SU-DHL-6 (cell line): ENCODE results near the gene SNAP29.

Experiments used
- H2AFZ ChIP-seq: fragments of 200-600 bp; sonication (generic); 2 replicates; pipeline ENCODE4 v1.6.1; 2014; ENCODE audit warnings: low read depth, mild to moderate bottlenecking, moderate library complexity, mixed read lengths, antibody characterized with exemption, low read length; ENCODE audit not compliant: severe bottlenecking
- H3F3A ChIP-seq: fragments of 200-600 bp; shearing (Covaris generic); 2 replicates; pipeline ENCODE4 v1.6.0; 2016; ENCODE audit warnings: antibody characterized with exemption, mild to moderate bottlenecking; ENCODE audit not compliant: insufficient read depth
- H3K27ac ChIP-seq: fragments of 200-600 bp; sonication (generic); 2 replicates; pipeline ENCODE4 v1.5.1; 2016; ENCODE audit warnings: low read depth, mild to moderate bottlenecking, low read length, moderate library complexity, mixed read lengths
- H3K27me3 ChIP-seq: fragments of 200-600 bp; sonication (generic), shearing (Covaris generic); 2 replicates; pipeline ENCODE4 v1.6.0; 2014; ENCODE audit warnings: mild to moderate bottlenecking, low read length
- H3K36me3 ChIP-seq: fragments of 200-600 bp; sonication (generic); 2 replicates; pipeline ENCODE4 v1.6.1; 2014; ENCODE audit warnings: mild to moderate bottlenecking, low read length, mixed read lengths
- H3K4me2 ChIP-seq: fragments of 300-600, 200-600 bp; shearing (Covaris generic), sonication (generic); 2 replicates; pipeline ENCODE4 v1.6.0; 2014; ENCODE audit warnings: low read length, low read depth, mild to moderate bottlenecking; ENCODE audit not compliant: poor library complexity, severe bottlenecking
- H3K4me3 ChIP-seq: fragments of 200-600 bp; sonication (generic); 2 replicates; pipeline ENCODE4 v1.5.1; 2014; ENCODE audit warnings: antibody characterized with exemption, low read length, mild to moderate bottlenecking, mixed read lengths; ENCODE audit not compliant: insufficient read depth, poor library complexity, severe bottlenecking
- H3K79me2 ChIP-seq: fragments of 200-600 bp; sonication (generic); 2 replicates; pipeline ENCODE4 v1.6.1; 2014; ENCODE audit warnings: mild to moderate bottlenecking, low read length, moderate library complexity; ENCODE audit not compliant: insufficient read depth
- H3K9ac ChIP-seq: fragments of 200-600 bp; sonication (generic); 2 replicates; pipeline ENCODE4 v1.7.0; 2014; ENCODE audit warnings: mild to moderate bottlenecking, low read length
- H3K9me2 ChIP-seq: fragments of 200-600 bp; sonication (generic); replicated peaks from 2 replicates; pipeline ENCODE4 v1.6.1; 2014; ENCODE audit warnings: low read length; ENCODE audit not compliant: insufficient read depth
- H3K9me3 ChIP-seq: fragments of 200-600 bp; sonication (generic); 2 replicates; pipeline ENCODE4 v1.6.1; 2014; ENCODE audit warnings: low read length, mixed read lengths; ENCODE audit not compliant: insufficient read depth
- H4K20me1 ChIP-seq: fragments of 200-600 bp; sonication (generic); 2 replicates; pipeline ENCODE4 v1.6.1; 2014; ENCODE audit warnings: low read depth, mild to moderate bottlenecking, antibody characterized with exemption, low read length, moderate library complexity, mixed read lengths
- EZH2phosphoT487 ChIP-seq: fragments of 200-600 bp; sonication (generic), shearing (Covaris generic); conservative IDR thresholded peaks from 2 replicates; pipeline ENCODE4 v1.6.1; 2018; ENCODE audit warnings: mild to moderate bottlenecking, antibody characterized with exemption, low read length, moderate library complexity, mixed read lengths
- TF ChIP-seq, protein P1 (sequence below): fragments of 200-600 bp; sonication (generic); IDR thresholded peaks from one replicate; pipeline ENCODE4 v1.5.1; 2017; ENCODE audit warnings: antibody characterized with exemption, mild to moderate bottlenecking, low read length, moderate library complexity; ENCODE audit not compliant: insufficient read depth, poor library complexity, severe bottlenecking

SNAP29 gene

DNA sequence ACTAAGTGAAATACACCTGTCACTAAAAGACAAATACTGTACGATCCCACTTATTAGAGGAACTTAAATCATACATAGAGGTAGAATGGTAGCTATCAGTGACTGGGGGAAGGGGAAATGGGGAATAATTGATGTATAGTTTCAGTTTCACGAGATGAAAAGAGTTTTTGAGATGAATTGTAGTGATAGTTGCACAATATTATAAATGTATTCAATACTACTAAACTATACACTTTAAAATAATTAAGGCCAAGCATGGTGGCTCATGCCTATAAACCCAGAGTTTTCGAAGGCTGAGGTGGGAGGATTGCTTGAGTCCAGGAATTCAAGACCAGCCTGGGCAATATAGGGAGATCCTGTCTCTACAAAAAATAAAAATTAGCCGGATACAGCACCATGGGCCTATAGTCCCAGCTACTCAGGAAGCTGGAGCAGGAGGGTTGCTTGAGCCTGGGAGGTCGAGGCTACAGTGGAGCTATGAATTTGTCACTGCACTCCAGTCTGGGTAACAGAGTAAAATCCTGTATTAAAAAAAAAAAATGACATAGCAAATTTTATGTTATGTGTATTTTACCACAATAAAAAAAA, 44.5 kb upstream of the SNAP29 start:
- Histone ChIP-seq H3K9me2 (no peaks in the 10 kb centered on the region), H4K20me1 (no peaks in the 10 kb centered on the region), H3K4me3 (no peak overlapping the region), H3K9me3 (no peaks in the 10 kb centered on the region), H3K36me3 (no peaks in the 10 kb centered on the region), H3K27ac (no peak overlapping the region), H2AFZ (no peak overlapping the region), H3K4me2 (no peak overlapping the region), H3K27me3 (no peaks in the 10 kb centered on the region), H3F3A (no peaks in the 10 kb centered on the region), H3K9ac (no peak overlapping the region), H3K79me2 (no peaks in the 10 kb centered on the region)
- TF ChIP-seq, protein P1, sequence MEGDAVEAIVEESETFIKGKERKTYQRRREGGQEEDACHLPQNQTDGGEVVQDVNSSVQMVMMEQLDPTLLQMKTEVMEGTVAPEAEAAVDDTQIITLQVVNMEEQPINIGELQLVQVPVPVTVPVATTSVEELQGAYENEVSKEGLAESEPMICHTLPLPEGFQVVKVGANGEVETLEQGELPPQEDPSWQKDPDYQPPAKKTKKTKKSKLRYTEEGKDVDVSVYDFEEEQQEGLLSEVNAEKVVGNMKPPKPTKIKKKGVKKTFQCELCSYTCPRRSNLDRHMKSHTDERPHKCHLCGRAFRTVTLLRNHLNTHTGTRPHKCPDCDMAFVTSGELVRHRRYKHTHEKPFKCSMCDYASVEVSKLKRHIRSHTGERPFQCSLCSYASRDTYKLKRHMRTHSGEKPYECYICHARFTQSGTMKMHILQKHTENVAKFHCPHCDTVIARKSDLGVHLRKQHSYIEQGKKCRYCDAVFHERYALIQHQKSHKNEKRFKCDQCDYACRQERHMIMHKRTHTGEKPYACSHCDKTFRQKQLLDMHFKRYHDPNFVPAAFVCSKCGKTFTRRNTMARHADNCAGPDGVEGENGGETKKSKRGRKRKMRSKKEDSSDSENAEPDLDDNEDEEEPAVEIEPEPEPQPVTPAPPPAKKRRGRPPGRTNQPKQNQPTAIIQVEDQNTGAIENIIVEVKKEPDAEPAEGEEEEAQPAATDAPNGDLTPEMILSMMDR, result no peak
- no peak for TF ChIP-seq EZH2phosphoT487

DNA sequence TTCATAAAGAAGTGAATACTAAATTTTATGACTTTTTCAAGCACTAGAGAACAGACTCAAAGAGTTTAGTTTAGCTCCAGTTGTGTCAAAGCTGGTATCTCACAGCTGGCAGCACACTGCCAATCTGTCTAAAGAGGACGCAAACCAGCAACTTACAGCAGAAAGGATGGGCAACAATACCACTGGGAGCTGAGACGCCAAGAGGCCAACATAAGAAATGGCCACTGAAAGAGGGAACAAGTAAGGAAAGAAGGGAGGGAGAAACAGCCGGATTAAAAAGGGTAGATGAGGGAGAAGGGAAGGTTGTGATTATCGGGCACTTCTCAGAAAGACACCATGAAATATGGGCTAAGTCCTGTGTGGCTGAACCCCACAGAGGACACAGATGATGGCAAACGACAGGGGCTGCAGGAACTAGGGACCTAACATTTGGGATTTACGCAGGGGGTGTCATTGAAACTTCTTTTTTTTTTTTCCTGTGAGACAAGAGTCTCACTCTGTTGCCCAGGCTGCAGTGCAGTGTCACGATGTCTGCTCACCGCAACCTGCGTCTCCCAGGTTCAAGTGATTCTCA, 43.2 kb upstream of the SNAP29 start:
- no peak overlapping the region for H3K27ac ChIP-seq

DNA sequence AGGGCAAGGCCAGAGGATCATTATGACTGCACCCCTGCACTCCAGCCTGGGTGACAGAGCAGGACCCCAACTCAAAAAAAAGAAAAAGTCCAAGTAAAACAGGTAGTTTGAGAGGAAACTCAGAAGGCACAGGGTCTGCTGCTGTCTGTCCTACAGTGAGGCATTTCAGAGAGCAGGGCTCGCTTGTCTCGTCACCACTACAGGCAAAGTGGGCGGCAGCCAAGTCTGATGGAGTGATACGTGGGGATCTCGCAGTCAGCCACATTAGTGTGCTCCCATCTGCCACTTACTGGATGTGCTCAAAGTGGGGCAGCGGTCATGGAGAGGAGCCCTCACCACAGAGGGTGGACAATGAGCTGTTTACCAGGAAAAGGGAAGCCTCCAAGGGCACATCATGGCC, 42.2 kb upstream of the SNAP29 start:
- H4K20me1 ChIP-seq, result no peaks in the 10 kb centered on the region
- no peak overlapping the region for H3K4me2 ChIP-seq
- H3K36me3 ChIP-seq, result no peaks in the 10 kb centered on the region
- no peak overlapping the region for H3K27ac ChIP-seq
- no peak overlapping the region for H3K4me3 ChIP-seq
- H3K9me3 ChIP-seq, result no peaks in the 10 kb centered on the region
- H3K9me2 ChIP-seq, result no peaks in the 10 kb centered on the region
- no peaks in the 10 kb centered on the region for H3F3A ChIP-seq
- no peak overlapping the region for H2AFZ ChIP-seq
- TF ChIP-seq, protein P1, result no peak
- TF ChIP-seq EZH2phosphoT487, result no peak
- H3K27me3 ChIP-seq, result no peaks in the 10 kb centered on the region
- H3K79me2 ChIP-seq, result no peaks in the 10 kb centered on the region
- no peak overlapping the region for H3K9ac ChIP-seq

More for the DNA sequence above, 43.2 kb upstream of the SNAP29 start:
- no peaks in the 10 kb centered on the region for H3K27me3 ChIP-seq
- H3K4me2 ChIP-seq, result no peak overlapping the region
- no peaks in the 10 kb centered on the region for H3K9me3 ChIP-seq
- TF ChIP-seq EZH2phosphoT487, result no peak
- TF ChIP-seq, protein P1, result no peak
- no peak overlapping the region for H2AFZ ChIP-seq
- no peaks in the 10 kb centered on the region for H4K20me1 ChIP-seq
- H3K36me3 ChIP-seq, result no peaks in the 10 kb centered on the region
- H3K9me2 ChIP-seq, result no peaks in the 10 kb centered on the region
- no peaks in the 10 kb centered on the region for H3F3A ChIP-seq
- H3K79me2 ChIP-seq, result no peaks in the 10 kb centered on the region
- H3K9ac ChIP-seq, result no peak overlapping the region
- no peak overlapping the region for H3K4me3 ChIP-seq
